Endothelial cell of umbilical vein (primary cell): ENCODE results near the gene TIAM1. TPM values are rescaled to one million over a fixed set of nuclear protein-coding genes. Genes with fewer than 3 reads are reported as not detected.

Experiments
- BruUV-seq: library from RNA; stranded (reverse); fragments of 400-500 nt; replicated peaks from 2 replicates; lab custom pipeline; 2021; lab: Mats Ljungman, UMichigan
- CTCF ChIA-PET: fragments of 300-600, 350-600 bp; sonication (Branson Sonifier 250); formaldehyde crosslinking; loops from one replicate; lab custom pipeline; 2021; ENCODE audit warnings: antibody characterized with exemption, inconsistent platforms; lab: Charles Lee
- POLR2A ChIA-PET: fragments of 300-600, 350-600 bp; sonication (Branson Sonifier 250); formaldehyde crosslinking; loops from one replicate; lab custom pipeline; 2021; ENCODE audit warnings: antibody characterized with exemption, inconsistent platforms; lab: Charles Lee
- DNase-seq: peaks from one replicate; pipeline ENCODE4 v3.0.0-alpha.2; 2011; ENCODE audit warnings: low read depth, low spot score
- FAIRE-seq: peaks from 2 replicates; lab custom pipeline; 2011; peaks lifted over from hg19 to GRCh38; lab: Jason Lieb, UNC
- H2AFZ ChIP-seq: 2 replicates; pipeline ENCODE4 v1.6.0; 2012; ENCODE audit warnings: low read depth, low read length, control low read depth, inconsistent platforms
- H3K27ac ChIP-seq: 2 replicates; pipeline ENCODE4 v1.5.1; 2011; ENCODE audit warnings: low read depth, mild to moderate bottlenecking, control low read depth, low read length, moderate library complexity; ENCODE audit not compliant: insufficient read depth
- H3K27me3 ChIP-seq, 2 experiments: 2 replicates each; pipeline versions ENCODE4 v1.6.0 to v1.6.1; 2011; ENCODE audit warnings: low read length in 2 of 2, mixed read lengths in 1 of 2; ENCODE audit not compliant: control insufficient read depth in 2 of 2, insufficient read depth in 2 of 2
- H3K36me3 ChIP-seq, 2 experiments: 2 replicates in 1 of 2; 3 replicates in 1 of 2; pipeline ENCODE4 v1.5.1; 2011; ENCODE audit warnings: low read length in 2 of 2, mild to moderate bottlenecking in 1 of 2, moderate library complexity in 1 of 2; ENCODE audit not compliant: control insufficient read depth in 2 of 2, insufficient read depth in 2 of 2; ENCODE audit errors: extremely low read depth in 1 of 2
- H3K4me1 ChIP-seq: 3 replicates; pipeline ENCODE4 v1.5.1; 2011; ENCODE audit warnings: mild to moderate bottlenecking, low read length; ENCODE audit not compliant: control insufficient read depth, insufficient read depth; ENCODE audit errors: extremely low read depth
- H3K4me2 ChIP-seq: 2 replicates; pipeline ENCODE4 v1.6.1; 2011; ENCODE audit warnings: low read length, control low read depth, mixed read lengths; ENCODE audit not compliant: insufficient read depth
- H3K4me3 ChIP-seq, 3 experiments: fragments of 200-600 bp in 1 of 3; sonication (generic), shearing (Covaris generic) in 1 of 3; replicated peaks in 1 of 3; 2 replicates each; pipeline ENCODE4 v1.5.1; 2011 to 2016; ENCODE audit warnings: control low read depth in 3 of 3, low read length in 3 of 3, mild to moderate bottlenecking in 2 of 3, inconsistent platforms in 1 of 3, low read depth in 1 of 3, moderate library complexity in 1 of 3; ENCODE audit not compliant: insufficient read depth in 1 of 3
- H3K79me2 ChIP-seq: 2 replicates; pipeline ENCODE4 v1.6.0; 2012; ENCODE audit warnings: low read length, inconsistent platforms; ENCODE audit not compliant: control insufficient read depth, insufficient read depth
- H3K9ac ChIP-seq: replicated peaks from 2 replicates; pipeline ENCODE3; 2011; ENCODE audit warnings: low read length, control low read depth; ENCODE audit not compliant: insufficient read depth; ENCODE audit errors: extremely low read depth
- H3K9me1 ChIP-seq: replicated peaks from 3 replicates; pipeline ENCODE4 v1.6.0; 2011; ENCODE audit warnings: mild to moderate bottlenecking, low read length; ENCODE audit not compliant: control insufficient read depth, insufficient read depth; ENCODE audit errors: extremely low read depth
- H3K9me3 ChIP-seq: replicated peaks from 2 replicates; pipeline ENCODE4 v1.5.1; 2012; ENCODE audit warnings: low read length, inconsistent platforms; ENCODE audit not compliant: control insufficient read depth, insufficient read depth
- H4K20me1 ChIP-seq: replicated peaks from 2 replicates; pipeline ENCODE3; 2011; ENCODE audit warnings: mild to moderate bottlenecking, low read length; ENCODE audit not compliant: control insufficient read depth, insufficient read depth; ENCODE audit errors: extremely low read depth
- EZH2 ChIP-seq: IDR thresholded peaks from 2 replicates; pipeline ENCODE4 v1.6.1; 2012; ENCODE audit warnings: borderline replicate concordance, low read depth, mild to moderate bottlenecking, moderate library complexity, low read length, inconsistent platforms; ENCODE audit not compliant: severe bottlenecking
- FOS ChIP-seq: IDR thresholded peaks from 2 replicates; pipeline ENCODE4 v1.6.1; 2011; ENCODE audit warnings: mild to moderate bottlenecking, low read length, moderate library complexity, borderline replicate concordance; ENCODE audit not compliant: insufficient read depth
- GATA2 ChIP-seq: IDR thresholded peaks from 2 replicates; pipeline ENCODE4 v1.7.0; 2011; ENCODE audit warnings: low read depth, mild to moderate bottlenecking, moderate library complexity, mixed read lengths, low read length; ENCODE audit not compliant: insufficient read length, insufficient read depth
- JUN ChIP-seq: IDR thresholded peaks from 2 replicates; pipeline ENCODE4 v1.6.1; 2011; ENCODE audit warnings: borderline replicate concordance, low read depth; ENCODE audit not compliant: insufficient read length, insufficient read depth
- MYC ChIP-seq: IDR thresholded peaks from one replicate; pipeline ENCODE4 v1.6.1; 2011; ENCODE audit warnings: mild to moderate bottlenecking, low read depth, low read length
- POLR2A ChIP-seq: IDR thresholded peaks from 2 replicates; pipeline ENCODE4 v1.6.1; 2012; ENCODE audit warnings: low read depth, mild to moderate bottlenecking, control low read depth, low read length
- POLR2AphosphoS5 ChIP-seq: IDR thresholded peaks from 2 replicates; pipeline ENCODE4 v1.6.1; 2012; ENCODE audit warnings: low read depth, mild to moderate bottlenecking, control low read depth, low read length, moderate library complexity; ENCODE audit not compliant: insufficient read depth
- dilution Hi-C: fragments of 300-500 bp; cut with MboI; formaldehyde crosslinking; loops from one replicate; pipeline ENCODE4 v1.15.0; 2019; ENCODE audit warnings: low sequenced_read_pairs; ENCODE audit not compliant: extremely low pct_ligation_motif_present
- intact Hi-C: fragments of 100-400 bp; cut with micrococcal nuclease; formaldehyde crosslinking; loops from one replicate; pipeline ENCODE4 v1.10.0; 2022
- polyA plus RNA-seq, 4 experiments: library from polyadenylated mRNA; depleted of rRNA in 3 of 4; stranded (reverse) in 3 of 4; unstranded in 1 of 4; fragments of >200 nt; gene quantifications; 2 replicates each; pipeline versions ENCODE4 v1.2.1 to v1.2.3, GENCODE V29; 2011 to 2012; ENCODE audit warnings: missing spikeins in 1 of 4
- total RNA-seq: library from RNA; stranded (reverse); gene quantifications from 2 replicates; pipeline ENCODE4 v1.2.3, GENCODE V29; 2021
- TF ChIP-seq, protein P1 (sequence below): IDR thresholded peaks from 2 replicates; pipeline ENCODE4 v1.6.1; 2011; ENCODE audit not compliant: insufficient read depth, insufficient read length
- TF ChIP-seq, protein P2 (sequence below), 2 donors: IDR thresholded peaks; 1 replicate in 1 of 2; 2 replicates in 1 of 2; pipeline ENCODE4 v1.5.1; 2011; ENCODE audit warnings: low read length in 2 of 2, mild to moderate bottlenecking in 2 of 2, moderate library complexity in 2 of 2, control low read depth in 1 of 2, inconsistent platforms in 1 of 2, low read depth in 1 of 2; ENCODE audit not compliant: insufficient read depth in 1 of 2; ENCODE audit errors: extremely low read depth in 1 of 2

The TIAM1 gene
- total and polyA plus RNA-seq, 2 donors (not counting 3 experiments of a cell fraction or from before 2014, with no cell fraction given): 0.21 to 0.86 TPM

DNA sequence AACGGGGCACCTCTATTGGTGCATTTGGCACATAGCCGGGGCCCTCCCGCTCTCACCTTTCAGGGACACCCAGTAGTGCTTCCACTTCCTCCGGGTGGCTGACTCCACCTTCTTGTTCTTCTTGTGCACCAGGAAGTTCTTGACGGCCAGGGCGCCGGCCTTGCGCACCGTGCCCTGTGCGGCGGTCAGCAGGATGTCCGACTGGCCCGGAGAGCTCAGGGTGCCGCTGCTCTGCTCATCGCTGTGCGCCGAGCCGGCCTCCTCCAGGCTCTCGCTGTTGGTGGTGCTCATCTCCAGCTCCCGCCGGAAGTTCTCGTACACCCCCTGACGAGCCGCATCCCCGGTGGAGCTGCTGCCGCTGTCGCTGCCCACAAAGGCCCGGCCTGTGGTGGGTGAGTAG, 92.4 kb downstream of the TIAM1 start:
- H3K9me1 ChIP-seq: no peaks in the 10 kb centered on the region
- DNase-seq (no peak), FAIRE-seq (no peak)
- no peaks in the 10 kb centered on the region for H3K36me3 ChIP-seq
- ChIA-PET POLR2A (no interaction called here), CTCF (no interaction called here)
- no peak overlapping the region for H3K4me3 ChIP-seq
- no peak for TF ChIP-seq EZH2
- TF ChIP-seq JUN: no peak
- no peak for TF ChIP-seq POLR2A
- no peak for TF ChIP-seq GATA2
- TF ChIP-seq, protein P1, sequence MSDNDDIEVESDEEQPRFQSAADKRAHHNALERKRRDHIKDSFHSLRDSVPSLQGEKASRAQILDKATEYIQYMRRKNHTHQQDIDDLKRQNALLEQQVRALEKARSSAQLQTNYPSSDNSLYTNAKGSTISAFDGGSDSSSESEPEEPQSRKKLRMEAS: no peak
- TF ChIP-seq POLR2AphosphoS5: no peak
- no peak for TF ChIP-seq FOS
- no peak for TF ChIP-seq MYC
- TF ChIP-seq, protein P2, sequence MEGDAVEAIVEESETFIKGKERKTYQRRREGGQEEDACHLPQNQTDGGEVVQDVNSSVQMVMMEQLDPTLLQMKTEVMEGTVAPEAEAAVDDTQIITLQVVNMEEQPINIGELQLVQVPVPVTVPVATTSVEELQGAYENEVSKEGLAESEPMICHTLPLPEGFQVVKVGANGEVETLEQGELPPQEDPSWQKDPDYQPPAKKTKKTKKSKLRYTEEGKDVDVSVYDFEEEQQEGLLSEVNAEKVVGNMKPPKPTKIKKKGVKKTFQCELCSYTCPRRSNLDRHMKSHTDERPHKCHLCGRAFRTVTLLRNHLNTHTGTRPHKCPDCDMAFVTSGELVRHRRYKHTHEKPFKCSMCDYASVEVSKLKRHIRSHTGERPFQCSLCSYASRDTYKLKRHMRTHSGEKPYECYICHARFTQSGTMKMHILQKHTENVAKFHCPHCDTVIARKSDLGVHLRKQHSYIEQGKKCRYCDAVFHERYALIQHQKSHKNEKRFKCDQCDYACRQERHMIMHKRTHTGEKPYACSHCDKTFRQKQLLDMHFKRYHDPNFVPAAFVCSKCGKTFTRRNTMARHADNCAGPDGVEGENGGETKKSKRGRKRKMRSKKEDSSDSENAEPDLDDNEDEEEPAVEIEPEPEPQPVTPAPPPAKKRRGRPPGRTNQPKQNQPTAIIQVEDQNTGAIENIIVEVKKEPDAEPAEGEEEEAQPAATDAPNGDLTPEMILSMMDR (IDR thresholded peaks at IDR 0.05; ENCODE audit: extremely low read depth in 1 of 2, insufficient read depth in 1 of 2, low read depth in 1 of 2, low read length in 2 of 2): no peak
- H3K9me3 ChIP-seq: no peaks in the 10 kb centered on the region
- H3K27ac ChIP-seq: no peak overlapping the region
- intact Hi-C loops (no loop called here), dilution Hi-C loops (no loop called here)
- no TSS peak for BruUV-seq
- no peak overlapping the region for H3K4me2 ChIP-seq
- H3K9ac ChIP-seq: no peak overlapping the region
- no peaks in the 10 kb centered on the region for H3K27me3 ChIP-seq
- H4K20me1 ChIP-seq: no peaks in the 10 kb centered on the region
- H2AFZ ChIP-seq: no peak overlapping the region
- no peaks in the 10 kb centered on the region for H3K79me2 ChIP-seq
- no peaks in the 10 kb centered on the region for H3K4me1 ChIP-seq
